Fibroblast of skin of left quadriceps (primary cell): Measurements from ENCODE around the gene LCN10.

ENCODE experiments used
- DNase-seq, 2 experiments: peaks; one replicate each; pipeline ENCODE4 v3.0.0-alpha.2; 2013; ENCODE audit warnings: low read depth in 2 of 2

LCN10 gene

GRCh38 chr9:136738960-136739359 is 3.8 kb downstream of the LCN10 start:
- no peak for DNase-seq

GRCh38 chr9:136735812-136736480 is 6.8 kb downstream of the LCN10 start:
- DNase-seq, result no peak

- DNase-seq, result no peak
These were observed 7.8 kb downstream of the LCN10 start for GRCh38 chr9:136734837-136735496.

- DNase-seq, result no peak
These were observed 9.1 kb downstream of the LCN10 start for GRCh38 chr9:136733611-136734010.

GRCh38 chr9:136732444-136733178 is 10.1 kb downstream of the LCN10 start:
- DNase-seq, result no peak

- DNase-seq, result no peak
These were observed 12.8 kb downstream of the LCN10 start for GRCh38 chr9:136729926-136730325.

- no peak for DNase-seq
These were observed 13.6 kb downstream of the LCN10 start for GRCh38 chr9:136729144-136729543.

GRCh38 chr9:136728548-136729123 is 14.1 kb downstream of the LCN10 start:
- no peak for DNase-seq

- peak; percentile 74 for DNase-seq
These were observed 14.6 kb downstream of the LCN10 start for GRCh38 chr9:136728080-136728547.

- DNase-seq, result no peak
These were observed 16.0 kb downstream of the LCN10 start for GRCh38 chr9:136726631-136727191.

- DNase-seq, result no peak
These were observed 16.6 kb downstream of the LCN10 start for GRCh38 chr9:136726118-136726517.

GRCh38 chr9:136725612-136726011 is 17.1 kb downstream of the LCN10 start:
- DNase-seq, result no peak

GRCh38 chr9:136724772-136725171 is 18.0 kb downstream of the LCN10 start:
- DNase-seq, result no peak

- no peak for DNase-seq
These were observed 18.8 kb downstream of the LCN10 start for GRCh38 chr9:136723989-136724388.

GRCh38 chr9:136723362-136723976 is 19.3 kb downstream of the LCN10 start:
- DNase-seq, result no peak

- DNase-seq, result no peak
These were observed 19.8 kb downstream of the LCN10 start for GRCh38 chr9:136722969-136723356.

- no peak for DNase-seq
These were observed 20.4 kb downstream of the LCN10 start for GRCh38 chr9:136722093-136722968.

GRCh38 chr9:136721339-136722092 is 21.2 kb downstream of the LCN10 start:
- DNase-seq, result no peak

GRCh38 chr9:136720898-136721338 is 21.8 kb downstream of the LCN10 start:
- no peak for DNase-seq
